CD8-positive, alpha-beta memory T cell (primary cell): ENCODE results near the gene NPTN. TPM values are rescaled to one million over a fixed set of nuclear protein-coding genes. Genes with fewer than 3 reads are reported as not detected.
"Not testable (repeated sequence)": the region's sequence is repeated elsewhere in the genome, so short reads cannot be mapped to it uniquely, and the experiment has no call there.

Experiments
- CTCF ChIA-PET: fragments of 350-600 bp; sonication (Branson Sonifier 250); formaldehyde crosslinking; loops from one replicate; lab custom pipeline; 2021; ENCODE audit warnings: antibody characterized with exemption; lab: Charles Lee
- POLR2A ChIA-PET: fragments of 350-600 bp; sonication (Branson Sonifier 250); formaldehyde crosslinking; loops from one replicate; lab custom pipeline; 2021; ENCODE audit warnings: antibody characterized with exemption; lab: Charles Lee
- DNase-seq, 5 donors: peaks; one replicate each; pipeline versions ENCODE4 v3.0.0 to v3.0.0-alpha.2; 2020 to 2022; ENCODE audit warnings: mixed read lengths in 1 of 5
- H3K27ac ChIP-seq: one replicate; pipeline ENCODE4 v1.7.0; 2013; ENCODE audit warnings: low read depth, mild to moderate bottlenecking, low read length, moderate library complexity
- H3K27me3 ChIP-seq: 2 replicates; pipeline ENCODE4 v1.7.0; 2013; ENCODE audit warnings: low read length, mild to moderate bottlenecking; ENCODE audit not compliant: insufficient read depth, poor library complexity, severe bottlenecking
- H3K36me3 ChIP-seq: 2 replicates; pipeline ENCODE4 v1.7.0; 2013; ENCODE audit warnings: mild to moderate bottlenecking, low read length, moderate library complexity; ENCODE audit not compliant: insufficient read depth
- H3K4me1 ChIP-seq: 2 replicates; pipeline ENCODE4 v1.7.0; 2013; ENCODE audit warnings: mild to moderate bottlenecking, low read length, moderate library complexity; ENCODE audit not compliant: insufficient read depth
- H3K4me3 ChIP-seq: 2 replicates; pipeline ENCODE4 v1.7.0; 2013; ENCODE audit warnings: mild to moderate bottlenecking, low read length
- H3K9me3 ChIP-seq: 2 replicates; pipeline ENCODE4 v1.7.0; 2013; ENCODE audit warnings: mild to moderate bottlenecking, low read length
- H3K27ac Mint-ChIP-seq, 8 donors: one replicate each; pipeline ENCODE4 v1.8.0; 2020 to 2021; ENCODE audit warnings: mixed read lengths in 8 of 8, mild to moderate bottlenecking in 6 of 8, inconsistent platforms in 3 of 8, moderate library complexity in 3 of 8
- H3K27me3 Mint-ChIP-seq, 2 donors: one replicate each; pipeline ENCODE4 v1.8.0; 2020 to 2021; ENCODE audit warnings: mixed read lengths in 2 of 2, mild to moderate bottlenecking in 1 of 2, moderate library complexity in 1 of 2
- H3K36me3 Mint-ChIP-seq, 3 donors: one replicate each; pipeline ENCODE4 v1.8.0; 2020 to 2021; ENCODE audit warnings: mixed read lengths in 3 of 3, inconsistent platforms in 1 of 3, mild to moderate bottlenecking in 1 of 3
- H3K4me1 Mint-ChIP-seq, 3 donors: one replicate each; pipeline ENCODE4 v1.8.0; 2020 to 2021; ENCODE audit warnings: mixed read lengths in 3 of 3, inconsistent platforms in 1 of 3, mild to moderate bottlenecking in 1 of 3
- H3K4me3 Mint-ChIP-seq, 7 donors: one replicate each; pipeline ENCODE4 v1.8.0; 2020 to 2021; ENCODE audit warnings: mixed read lengths in 7 of 7, mild to moderate bottlenecking in 6 of 7, moderate library complexity in 4 of 7, inconsistent platforms in 2 of 7
- H3K9me3 Mint-ChIP-seq, 5 donors: one replicate each; pipeline ENCODE4 v1.8.0; 2020 to 2022; ENCODE audit warnings: mixed read lengths in 5 of 5, mild to moderate bottlenecking in 3 of 5, moderate library complexity in 2 of 5, inconsistent platforms in 1 of 5
- polyA plus RNA-seq: library from polyadenylated mRNA; unstranded; fragments of 300-500 nt; fragmentation: Illumina TruSeq; gene quantifications from one replicate; pipeline ENCODE4 v1.2.3, GENCODE V29; 2021
- total RNA-seq, 2 experiments: library from RNA; stranded (reverse); gene quantifications; one replicate each; pipeline ENCODE4 v1.2.3, GENCODE V29; 2021

NPTN gene
- total and polyA plus RNA-seq, 3 experiments from 2014 or later, result 46.1 to 58.5 (median 55.8) TPM

DNA sequence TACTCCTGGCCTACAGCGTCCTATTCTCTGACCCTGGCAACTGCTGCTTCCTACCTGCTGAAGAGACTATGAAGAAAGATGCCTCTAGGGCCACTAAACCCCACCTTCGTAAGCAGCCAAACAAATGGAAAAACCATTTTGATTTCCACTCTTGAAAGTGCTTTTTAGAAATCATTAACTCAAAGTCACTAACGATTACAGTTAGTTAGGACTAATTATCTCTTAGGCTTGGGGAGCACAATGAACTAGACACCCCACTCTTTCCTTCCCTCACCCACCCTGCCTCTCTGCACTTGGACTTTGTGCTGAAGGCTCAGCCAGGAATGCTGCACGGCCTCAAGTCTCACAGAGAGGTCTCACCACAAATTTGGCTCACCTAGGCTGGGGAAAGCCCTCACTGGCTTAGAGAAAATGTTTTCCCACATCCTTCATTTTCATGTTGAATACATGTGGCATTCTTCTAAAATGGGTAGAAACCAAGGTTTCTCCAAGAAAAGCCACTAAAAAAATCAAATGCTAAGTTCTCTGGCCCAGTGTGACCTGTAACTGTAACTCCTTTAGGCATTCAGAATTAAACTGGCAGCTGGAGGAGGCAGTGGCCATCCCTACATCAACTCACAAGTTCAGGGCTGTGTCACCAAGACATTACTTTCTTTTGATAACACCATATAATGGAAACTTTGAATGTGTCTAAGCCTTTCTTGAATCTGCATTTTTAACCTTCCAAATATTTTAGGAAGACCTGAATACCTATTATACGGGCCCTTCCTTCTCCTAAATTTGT is 47.1 kb downstream of the NPTN start:
- no peaks in the 10 kb centered on the region for H3K27me3 Mint-ChIP-seq
- CTCF ChIA-PET, result no interaction called here
- H3K4me1 Mint-ChIP-seq, result peaks cover 0 to 1% (median 0%) of the 10 kb centered on the region in 3 donors
- no peak overlapping the region for H3K4me3 Mint-ChIP-seq
- H3K36me3 Mint-ChIP-seq, result peaks cover 0 to 91% (median 33%) of the 10 kb centered on the region in 3 donors
- Histone ChIP-seq H3K4me3 (no peak overlapping the region), H3K27ac (no peak overlapping the region), H3K4me1 (no peaks in the 10 kb centered on the region), H3K36me3 (peaks cover 41% of the 10 kb centered on the region), H3K27me3 (no peaks in the 10 kb centered on the region), H3K9me3 (no peaks in the 10 kb centered on the region)
- H3K9me3 Mint-ChIP-seq, result no peaks in the 10 kb centered on the region
- peak overlapping the region in 4 of 8 donors; percentile 2 to 61 (median 39) for H3K27ac Mint-ChIP-seq
- POLR2A ChIA-PET, result no interaction called here
- no peak for DNase-seq

DNA sequence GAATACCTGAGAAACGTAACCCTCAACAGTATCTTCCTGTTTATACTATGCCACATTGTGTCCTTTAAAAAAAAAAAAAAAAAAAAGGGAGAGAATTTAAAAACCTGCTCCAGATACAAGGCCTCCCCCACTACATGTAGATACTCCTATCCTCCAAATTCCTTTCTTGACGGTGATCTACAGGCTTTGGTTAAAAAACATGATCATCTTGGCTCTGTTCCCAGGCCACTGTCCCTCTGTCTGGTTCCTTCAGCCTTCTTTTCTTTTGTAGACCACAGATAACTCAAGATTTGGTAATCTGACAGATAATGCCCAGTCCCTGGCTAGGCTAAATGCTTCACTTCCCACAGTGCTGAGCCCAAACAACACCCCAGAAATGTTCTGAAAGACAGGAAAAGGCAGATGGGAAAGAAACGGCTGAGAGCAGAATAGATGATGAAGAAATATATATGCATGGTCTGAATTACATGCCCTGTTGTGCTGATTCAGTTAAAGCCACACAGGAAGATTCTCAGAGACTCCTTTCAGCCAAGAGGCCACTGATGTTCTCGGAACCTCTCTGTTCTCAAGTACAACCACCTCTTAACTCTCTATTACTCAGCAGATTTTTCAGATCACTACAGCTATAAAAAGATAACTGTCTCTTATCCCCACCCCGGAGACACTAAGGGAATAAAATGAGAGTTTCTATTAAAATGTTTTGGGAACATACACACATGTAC is 48.3 kb downstream of the NPTN start:
- CTCF ChIA-PET, result no interaction called here
- Histone ChIP-seq H3K4me1 (no peaks in the 10 kb centered on the region), H3K36me3 (peaks cover 42% of the 10 kb centered on the region), H3K27ac (no peak overlapping the region), H3K4me3 (no peak overlapping the region), H3K27me3 (no peaks in the 10 kb centered on the region), H3K9me3 (no peaks in the 10 kb centered on the region)
- H3K27ac Mint-ChIP-seq, result peak overlapping the region in 2 of 8 donors; percentile 34 to 57
- peaks cover 0 to 90% (median 35%) of the 10 kb centered on the region in 3 donors for H3K36me3 Mint-ChIP-seq
- no peaks in the 10 kb centered on the region for H3K27me3 Mint-ChIP-seq
- POLR2A ChIA-PET, result no interaction called here
- no peak for DNase-seq
- no peak overlapping the region for H3K4me3 Mint-ChIP-seq
- H3K9me3 Mint-ChIP-seq, result no peaks in the 10 kb centered on the region
- H3K4me1 Mint-ChIP-seq, result peaks cover 0 to 1% (median 0%) of the 10 kb centered on the region in 3 donors

DNA sequence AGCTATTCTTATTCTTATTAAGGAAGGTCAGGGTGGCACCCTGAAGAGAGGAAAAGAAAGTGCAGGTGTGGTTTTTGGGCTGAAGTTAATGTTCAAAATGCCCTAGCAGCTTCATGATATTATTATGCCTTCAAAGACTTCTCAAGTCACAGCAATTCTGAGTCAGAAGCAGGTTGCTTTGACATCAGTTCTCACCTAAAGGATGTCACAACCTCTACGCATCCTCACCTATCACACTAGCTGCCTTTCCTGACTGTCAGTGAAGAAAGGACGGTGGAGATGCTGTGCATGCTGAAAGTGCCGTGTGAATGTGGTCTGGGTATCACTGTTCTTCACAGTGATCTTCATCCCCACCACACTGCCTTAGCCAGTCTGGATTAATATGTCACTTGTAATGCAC is 49.6 kb downstream of the NPTN start:
- Mint-ChIP-seq H3K4me1 (peaks cover 0 to 1% (median 0%) of the 10 kb centered on the region in 3 donors), H3K36me3 (peaks cover 0 to 85% (median 34%) of the 10 kb centered on the region in 3 donors), H3K27me3 (no peaks in the 10 kb centered on the region), H3K27ac (no peak overlapping the region), H3K9me3 (no peaks in the 10 kb centered on the region), H3K4me3 (peak overlapping the region in 1 of 7 donors; percentile 3)
- ChIA-PET POLR2A (no interaction called here), CTCF (no interaction called here)
- Histone ChIP-seq H3K9me3 (no peaks in the 10 kb centered on the region), H3K27me3 (no peaks in the 10 kb centered on the region), H3K36me3 (peaks cover 39% of the 10 kb centered on the region), H3K27ac (no peak overlapping the region), H3K4me3 (no peak overlapping the region), H3K4me1 (no peaks in the 10 kb centered on the region)
- no peak for DNase-seq

DNA sequence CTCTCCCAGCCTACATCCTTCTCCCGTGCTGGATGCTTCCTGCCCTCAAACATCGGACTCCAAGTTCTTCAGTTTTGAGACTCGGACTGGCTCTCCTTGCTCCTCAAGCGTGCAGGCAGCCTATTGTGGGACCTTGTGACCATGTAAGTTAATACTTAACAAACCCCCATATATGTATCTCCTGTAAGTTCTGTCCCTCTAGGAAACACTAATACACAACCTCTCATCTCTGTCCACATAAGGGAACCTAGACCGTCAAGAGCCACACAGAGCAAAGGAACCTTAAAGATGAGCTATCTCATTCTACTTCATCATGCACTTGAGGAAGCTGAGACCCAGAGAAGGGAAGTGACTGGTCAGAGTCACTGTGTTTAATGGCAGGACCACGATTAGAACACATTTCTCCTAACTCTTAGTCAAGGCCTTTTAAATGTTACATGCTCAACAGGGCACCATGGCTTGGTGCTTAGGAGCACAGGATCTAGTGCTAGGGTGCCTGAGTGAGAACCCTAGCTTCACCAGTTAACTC is 50.3 kb downstream of the NPTN start:
- Mint-ChIP-seq H3K4me3 (no peak overlapping the region), H3K27me3 (no peaks in the 10 kb centered on the region), H3K27ac (peak overlapping the region in 2 of 8 donors; percentile 1 to 34), H3K4me1 (peaks cover 0 to 1% (median 0%) of the 10 kb centered on the region in 3 donors), H3K36me3 (peaks cover 0 to 86% (median 38%) of the 10 kb centered on the region in 3 donors), H3K9me3 (no peaks in the 10 kb centered on the region)
- H3K36me3 ChIP-seq, result peaks cover 37% of the 10 kb centered on the region
- POLR2A ChIA-PET, result no interaction called here
- no peak for DNase-seq
- no peak overlapping the region for H3K4me3 ChIP-seq
- CTCF ChIA-PET, result no interaction called here
- no peaks in the 10 kb centered on the region for H3K4me1 ChIP-seq
- no peaks in the 10 kb centered on the region for H3K27me3 ChIP-seq
- no peaks in the 10 kb centered on the region for H3K9me3 ChIP-seq
- no peak overlapping the region for H3K27ac ChIP-seq

- no peak overlapping the region for H3K4me3 Mint-ChIP-seq
- peaks cover 0 to 76% (median 20%) of the 10 kb centered on the region in 3 donors for H3K36me3 Mint-ChIP-seq
- CTCF ChIA-PET, result no interaction called here
- POLR2A ChIA-PET, result no interaction called here
- Histone ChIP-seq H3K4me1 (no peaks in the 10 kb centered on the region), H3K4me3 (no peak overlapping the region), H3K9me3 (no peaks in the 10 kb centered on the region), H3K36me3 (peaks cover 12% of the 10 kb centered on the region), H3K27ac (no peak overlapping the region), H3K27me3 (no peaks in the 10 kb centered on the region)
- no peaks in the 10 kb centered on the region for H3K9me3 Mint-ChIP-seq
- H3K27ac Mint-ChIP-seq, result peak overlapping the region in 2 of 8 donors; percentile 30
- no peak for DNase-seq
- no peaks in the 10 kb centered on the region for H3K4me1 Mint-ChIP-seq
- no peaks in the 10 kb centered on the region for H3K27me3 Mint-ChIP-seq
Measured at GRCh38 chr15:73578026-73578425, 55.2 kb downstream of the NPTN start.

GRCh38 chr15:73577593-73577992 is 55.6 kb downstream of the NPTN start:
- H3K4me1 ChIP-seq, POLR2A ChIA-PET, H3K36me3 ChIP-seq, DNase-seq, H3K9me3 Mint-ChIP-seq, H3K4me1 Mint-ChIP-seq, H3K4me3 ChIP-seq, H3K27me3 Mint-ChIP-seq, H3K4me3 Mint-ChIP-seq, H3K9me3 ChIP-seq, H3K27me3 ChIP-seq, H3K27ac ChIP-seq, CTCF ChIA-PET: not testable (repeated sequence)
- Mint-ChIP-seq H3K27ac (peak overlapping the region in 2 of 8 donors; percentile 19 to 30), H3K36me3 (peaks cover 0 to 77% (median 24%) of the 10 kb centered on the region in 3 donors)

DNA sequence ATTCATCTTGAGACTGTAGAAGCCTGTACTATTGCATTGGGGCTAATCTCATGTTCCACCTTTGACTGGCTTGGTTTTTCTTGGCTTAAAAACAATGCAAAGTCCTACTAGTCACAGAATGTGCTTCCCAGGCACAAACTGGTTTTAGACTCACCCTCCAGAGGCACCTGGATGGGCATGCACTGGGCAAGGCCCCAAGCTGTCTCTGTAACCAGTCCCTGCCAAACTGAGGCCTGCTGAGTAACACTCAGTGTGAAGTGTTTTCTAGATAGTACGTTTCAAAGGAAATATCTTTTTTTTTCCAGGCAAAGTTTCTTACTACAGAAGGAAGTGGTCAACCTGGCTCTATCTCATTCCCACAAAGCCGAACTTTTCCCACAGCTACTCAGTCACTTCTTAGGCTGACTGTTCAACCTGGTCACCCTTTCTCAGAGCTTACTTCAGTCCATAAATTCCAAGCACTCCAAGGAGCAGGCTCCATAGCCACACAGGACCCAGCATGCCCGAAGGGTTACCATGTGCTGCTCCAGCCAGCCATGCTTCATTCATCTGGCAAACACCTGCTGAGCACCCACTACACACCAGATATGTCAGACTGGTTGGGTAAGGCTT is 57.4 kb downstream of the NPTN start:
- ChIA-PET CTCF (no interaction called here), POLR2A (no interaction called here)
- no peaks in the 10 kb centered on the region for H3K9me3 Mint-ChIP-seq
- no peaks in the 10 kb centered on the region for H3K9me3 ChIP-seq
- H3K27me3 ChIP-seq, result no peaks in the 10 kb centered on the region
- H3K27ac ChIP-seq, result no peak overlapping the region
- H3K36me3 ChIP-seq, result no peaks in the 10 kb centered on the region
- H3K36me3 Mint-ChIP-seq, result peaks cover 0 to 76% (median 28%) of the 10 kb centered on the region in 3 donors
- no peak overlapping the region for H3K4me3 ChIP-seq
- peak overlapping the region in 1 of 8 donors; percentile 23 for H3K27ac Mint-ChIP-seq
- H3K4me3 Mint-ChIP-seq, result no peak overlapping the region
- no peaks in the 10 kb centered on the region for H3K27me3 Mint-ChIP-seq
- DNase-seq, result no peak
- no peaks in the 10 kb centered on the region for H3K4me1 ChIP-seq
- H3K4me1 Mint-ChIP-seq, result no peaks in the 10 kb centered on the region
